SKM-1 (cell line): ENCODE measurements around the gene KIF21B.
"Not testable (repeated sequence)": the region's sequence is repeated elsewhere in the genome, so short reads cannot be mapped to it uniquely, and the experiment has no call there.

Source experiments
- DNase-seq: peaks from one replicate; lab custom pipeline; 2025; ENCODE audit not compliant: unreplicated experiment; lab: John Stamatoyannopoulos, UW

The KIF21B gene

GRCh38 chr1:200949626-200950025 is 73.9 kb downstream of the KIF21B start:
- no peak for DNase-seq

GRCh38 chr1:200947059-200947566 is 76.4 kb downstream of the KIF21B start:
- no peak for DNase-seq

GRCh38 chr1:200945111-200945510 is 78.4 kb downstream of the KIF21B start:
- no peak for DNase-seq

GRCh38 chr1:200938955-200939354 is 84.6 kb downstream of the KIF21B start:
- DNase-seq = peak; percentile 89

DNA sequence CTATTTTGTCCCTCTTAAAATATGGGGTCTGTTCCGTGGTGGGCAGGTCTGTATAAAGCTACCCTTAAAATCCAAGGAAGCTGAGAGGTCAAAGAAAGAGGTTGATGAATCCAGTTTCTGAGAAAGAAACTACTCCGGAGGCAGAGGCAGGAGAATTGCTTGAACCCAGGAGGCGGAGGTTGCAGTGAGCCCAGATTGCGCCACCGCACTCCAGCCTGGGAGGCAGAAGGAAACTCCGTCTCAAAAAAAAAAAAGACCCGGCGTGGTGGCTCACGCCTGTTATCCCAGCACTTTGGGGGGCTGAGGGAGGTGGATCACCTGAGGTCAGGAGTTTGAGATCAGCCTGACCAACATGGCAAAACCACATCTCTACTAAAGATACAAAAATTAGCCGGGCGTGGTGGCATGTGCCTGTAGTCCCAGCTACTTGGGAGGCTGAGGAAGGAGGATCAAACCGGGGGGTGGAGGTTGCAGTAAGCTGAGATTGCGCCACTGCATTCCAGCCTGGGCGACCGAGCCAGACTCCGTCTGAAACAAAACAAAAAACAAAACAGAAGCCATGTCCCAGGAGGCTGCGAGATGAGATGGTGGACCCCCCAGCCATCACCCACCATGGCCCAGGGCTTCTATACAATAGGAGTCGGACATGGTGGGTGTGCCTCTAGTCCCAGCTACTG is 88.1 kb downstream of the KIF21B start:
- DNase-seq = not testable (repeated sequence)

DNA sequence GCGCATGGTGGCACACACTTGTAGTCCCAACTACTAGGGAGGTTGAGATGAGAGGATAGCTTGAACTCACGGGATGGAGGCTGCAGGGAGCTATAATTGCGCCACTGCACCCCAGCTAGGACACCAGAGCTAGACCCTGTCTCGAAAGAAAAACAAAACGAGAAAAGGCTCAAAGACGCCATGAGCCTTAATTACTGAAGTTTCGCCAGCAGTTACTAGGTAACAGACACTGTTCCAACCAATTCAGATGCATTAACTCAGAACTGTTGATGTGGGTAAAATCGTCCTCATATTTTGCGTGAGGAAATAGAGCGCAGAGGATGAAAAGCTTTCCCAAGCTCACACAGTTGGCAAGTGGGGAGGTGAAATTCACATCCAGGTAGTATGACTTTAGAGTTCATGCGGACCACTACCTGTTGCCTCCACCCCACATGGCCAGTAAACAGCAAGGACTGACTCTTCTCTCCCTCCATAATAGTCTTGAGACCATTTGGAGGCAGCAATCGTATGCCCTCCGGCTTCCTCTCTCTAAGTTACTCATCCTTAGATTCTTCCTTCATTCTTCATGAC is 88.8 kb downstream of the KIF21B start:
- DNase-seq = no peak

DNA sequence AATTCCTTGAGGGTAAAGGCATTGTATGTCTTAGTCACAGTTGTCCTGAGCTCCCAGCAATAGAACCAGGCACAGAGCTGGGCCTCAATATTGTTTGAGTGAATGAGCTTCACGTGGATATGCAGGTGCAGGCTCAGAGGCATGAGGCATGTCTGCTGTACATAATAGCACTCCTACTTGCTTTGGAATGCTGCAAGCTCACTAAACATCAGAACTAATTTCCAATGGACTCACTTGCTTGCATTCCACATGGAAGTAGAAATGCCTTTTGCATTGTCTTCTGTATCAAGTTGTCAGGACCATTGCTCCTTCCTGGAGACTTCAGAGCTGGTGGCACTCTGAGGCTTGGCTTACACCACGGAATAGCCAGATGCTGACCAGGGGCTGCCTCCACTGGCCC is 91.7 kb downstream of the KIF21B start:
- DNase-seq = no peak

GRCh38 chr1:200930285-200930684 is 93.2 kb downstream of the KIF21B start:
- DNase-seq = not testable (repeated sequence)

DNA sequence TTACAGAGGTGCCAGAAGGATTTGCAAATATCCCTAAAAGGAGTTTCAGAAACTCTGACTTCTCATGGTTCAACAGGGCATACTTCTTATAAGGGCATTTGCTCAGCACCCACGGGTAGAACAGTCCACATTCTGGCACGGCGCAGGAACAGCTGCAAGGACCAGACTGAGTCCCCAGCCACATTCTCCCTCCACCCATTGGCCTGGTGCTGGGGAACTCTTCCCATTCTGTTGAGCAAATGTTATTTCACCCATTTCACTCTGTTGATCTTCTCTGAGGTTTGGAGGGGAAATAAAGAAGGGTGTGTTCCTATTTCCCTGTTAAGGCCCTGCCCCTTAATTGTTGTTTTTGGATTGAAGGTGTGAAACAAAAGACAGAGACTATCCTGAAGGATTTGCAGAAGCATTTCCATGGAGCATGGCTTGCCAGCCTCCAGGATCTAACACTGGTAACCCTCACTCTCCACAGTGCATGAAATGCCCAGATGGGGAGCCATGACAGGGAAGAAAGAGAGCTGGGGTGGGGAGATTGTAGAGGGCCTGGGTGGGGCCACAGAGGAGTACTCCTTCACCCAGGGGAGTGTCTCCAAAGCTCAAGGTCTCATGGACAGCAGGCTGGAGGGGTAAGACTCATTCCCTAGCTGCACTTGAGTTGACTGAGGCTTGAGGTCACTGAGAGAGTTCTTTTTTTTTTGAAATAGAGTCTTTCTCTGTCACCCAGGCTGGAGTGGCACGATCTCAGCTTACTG is 93.8 kb downstream of the KIF21B start:
- no peak for DNase-seq

GRCh38 chr1:200925831-200926230 is 97.7 kb downstream of the KIF21B start:
- no peak for DNase-seq

DNA sequence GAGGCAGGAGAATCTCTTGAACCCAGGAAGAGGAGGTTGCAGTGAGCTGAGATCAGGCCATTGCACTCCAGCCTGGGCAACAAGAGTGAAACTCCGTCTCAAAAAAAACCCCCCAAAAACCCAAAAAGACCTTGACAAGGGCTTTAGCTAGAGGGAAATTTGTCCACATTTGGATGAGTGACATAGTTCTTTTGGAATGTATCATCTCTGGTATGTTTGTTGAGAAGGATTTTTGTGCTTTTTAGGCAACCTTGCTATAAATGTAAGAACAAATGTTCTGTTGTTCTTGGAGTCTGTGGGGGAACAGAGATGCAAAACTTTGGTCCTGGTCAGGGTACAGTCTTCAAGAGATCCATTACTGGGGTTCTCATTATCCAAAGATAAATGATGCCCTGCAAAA is 99.9 kb downstream of the KIF21B start:
- DNase-seq = no peak

DNA sequence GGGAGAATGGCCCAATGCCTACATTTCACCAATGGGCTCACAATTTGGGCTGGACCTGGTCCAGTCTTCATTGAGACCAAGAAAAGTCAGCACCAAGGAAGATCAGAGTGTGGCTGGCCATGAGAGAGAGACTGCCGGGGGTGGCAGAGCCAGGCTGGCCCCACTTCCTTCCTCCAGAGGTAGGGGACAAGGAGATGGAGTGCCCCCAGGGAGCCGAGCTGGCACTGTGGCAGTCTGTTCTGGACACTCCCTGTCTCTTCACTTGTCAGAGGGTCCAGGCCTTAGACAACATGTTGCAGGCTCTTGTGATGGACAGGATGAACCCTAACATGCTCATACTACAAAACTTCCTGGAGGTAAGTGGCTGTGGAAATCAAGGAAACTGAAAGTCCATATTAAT is 101.1 kb downstream of the KIF21B start:
- no peak for DNase-seq

- no peak for DNase-seq
These were observed 101.9 kb downstream of the KIF21B start for GRCh38 chr1:200921571-200922110.
